ENCODE measurements around the gene HEATR5A.
"Not testable (repeated sequence)": the region's sequence is repeated elsewhere in the genome, so short reads cannot be mapped to it uniquely, and the experiment has no call there.

The HEATR5A gene

GRCh38 chr14:31283153-31283552 lies 137.2 kb downstream of the HEATR5A start:
- DNase-seq (ENCODE audit: low read depth): no peak

- DNase-seq (ENCODE audit: low read depth): no peak
Measured at GRCh38 chr14:31280871-31281220, 139.5 kb downstream of the HEATR5A start.

GRCh38 chr14:31280132-31280870 lies 140.0 kb downstream of the HEATR5A start:
- no peak for DNase-seq (ENCODE audit: low read depth)

GRCh38 chr14:31278883-31279282 lies 141.5 kb downstream of the HEATR5A start:
- DNase-seq (ENCODE audit: low read depth): no peak

GRCh38 chr14:31277085-31277484 lies 143.3 kb downstream of the HEATR5A start:
- DNase-seq (ENCODE audit: low read depth): no peak

GRCh38 chr14:31276417-31276816 lies 143.9 kb downstream of the HEATR5A start:
- not testable (repeated sequence) for DNase-seq (ENCODE audit: low read depth)

GRCh38 chr14:31275731-31276130 lies 144.6 kb downstream of the HEATR5A start:
- DNase-seq (ENCODE audit: low read depth): no peak

- no peak for DNase-seq (ENCODE audit: low read depth)
Measured at GRCh38 chr14:31271648-31272047, 148.7 kb downstream of the HEATR5A start.

- no peak for DNase-seq (ENCODE audit: low read depth)
Measured at GRCh38 chr14:31270196-31270772, 150.1 kb downstream of the HEATR5A start.

GRCh38 chr14:31269634-31270195 lies 150.6 kb downstream of the HEATR5A start:
- DNase-seq (ENCODE audit: low read depth): no peak

GRCh38 chr14:31268216-31268615 lies 152.1 kb downstream of the HEATR5A start:
- DNase-seq (ENCODE audit: low read depth): no peak

- no peak for DNase-seq (ENCODE audit: low read depth)
Measured at GRCh38 chr14:31266437-31267331, 153.7 kb downstream of the HEATR5A start.

- no peak for DNase-seq (ENCODE audit: low read depth)
Measured at GRCh38 chr14:31265701-31266398, 154.5 kb downstream of the HEATR5A start.

GRCh38 chr14:31263485-31264133 lies 156.7 kb downstream of the HEATR5A start:
- no peak for DNase-seq (ENCODE audit: low read depth)

GRCh38 chr14:31261859-31262731 lies 158.3 kb downstream of the HEATR5A start:
- no peak for DNase-seq (ENCODE audit: low read depth)

- DNase-seq (ENCODE audit: low read depth): no peak
Measured at GRCh38 chr14:31261523-31261858, 158.9 kb downstream of the HEATR5A start.

GRCh38 chr14:31259040-31259435 lies 161.3 kb downstream of the HEATR5A start:
- not testable (repeated sequence) for DNase-seq (ENCODE audit: low read depth)

GRCh38 chr14:31258427-31259039 lies 161.8 kb downstream of the HEATR5A start:
- DNase-seq (ENCODE audit: low read depth): no peak

GRCh38 chr14:31257554-31258426 lies 162.6 kb downstream of the HEATR5A start:
- not testable (repeated sequence) for DNase-seq (ENCODE audit: low read depth)
